Hematopoietic multipotent progenitor cell treated with erythropoietin and hydrocortisone succinate and interleukin-3 and kit ligand, for 8 days (in vitro differentiated cells): ENCODE results near the gene ZNF613.
"Not testable (repeated sequence)": the region's sequence is repeated elsewhere in the genome, so short reads cannot be mapped to it uniquely, and the experiment has no call there.

Source experiments
- DNase-seq: peaks from one replicate; pipeline ENCODE4 v3.0.0-alpha.2; 2015

The ZNF613 gene

GRCh38 chr19:51926784-51927741 lies at the start of gene ZNF613:
ZNF613 (plus strand) TSS chr19:51927472; CDS start chr19:51936221, 8,749 bp downstream.
- peak; percentile 94 for DNase-seq

GRCh38 chr19:51882518-51882917 lies 44.8 kb upstream of the ZNF613 start:
- DNase-seq = no peak

- DNase-seq = no peak
These were observed 42.6 kb upstream of the ZNF613 start for GRCh38 chr19:51884713-51885112.

- peak; percentile 84 for DNase-seq
These were observed 39.5 kb upstream of the ZNF613 start, which contains the start of gene ZNF577 for GRCh38 chr19:51887522-51888498. ZNF577 (minus strand) TSS chr19:51887951; CDS start chr19:51880382, 7,569 bp downstream.

GRCh38 chr19:51889934-51890333 lies 37.3 kb upstream of the ZNF613 start:
- no peak for DNase-seq

- no peak for DNase-seq
These were observed 36.0 kb upstream of the ZNF613 start for GRCh38 chr19:51891193-51891747.

- DNase-seq = no peak
These were observed 25.4 kb upstream of the ZNF613 start for GRCh38 chr19:51901860-51902259.

GRCh38 chr19:51903192-51903591 lies 24.1 kb upstream of the ZNF613 start:
- no peak for DNase-seq

- peak; percentile 91 for DNase-seq
These were observed 22.7 kb upstream of the ZNF613 start, which contains the start of gene ZNF649 for GRCh38 chr19:51904331-51905165. ZNF649 (minus strand) TSS chr19:51905017; CDS start chr19:51900107, 4,910 bp downstream.

- DNase-seq = no peak
These were observed 22.1 kb upstream of the ZNF613 start for GRCh38 chr19:51905206-51905605.

GRCh38 chr19:51905639-51906038 lies 21.6 kb upstream of the ZNF613 start:
- not testable (repeated sequence) for DNase-seq

- DNase-seq = not testable (repeated sequence)
These were observed 21.2 kb upstream of the ZNF613 start for GRCh38 chr19:51906108-51906507.

- DNase-seq = not testable (repeated sequence)
These were observed 19.3 kb upstream of the ZNF613 start for GRCh38 chr19:51907981-51908380.

- DNase-seq = no peak
These were observed 11.9 kb upstream of the ZNF613 start for GRCh38 chr19:51915324-51915867.

- DNase-seq = no peak
These were observed 11.1 kb upstream of the ZNF613 start for GRCh38 chr19:51916167-51916566.

- DNase-seq = no peak
These were observed 7.7 kb upstream of the ZNF613 start for GRCh38 chr19:51919606-51920005.

- DNase-seq = no peak
These were observed 5.3 kb upstream of the ZNF613 start for GRCh38 chr19:51921949-51922348.

GRCh38 chr19:51926426-51926783 lies 867 bp upstream of the ZNF613 start:
- DNase-seq = no peak

GRCh38 chr19:51927859-51928258 lies 587 bp downstream of the ZNF613 start:
- no peak for DNase-seq

- no peak for DNase-seq
These were observed 4.6 kb downstream of the ZNF613 start for GRCh38 chr19:51931921-51932320.

- DNase-seq = no peak
These were observed 11.7 kb downstream of the ZNF613 start for GRCh38 chr19:51938936-51939335.
